Lower lobe of right lung (tissue), 2 donors: Measurements from ENCODE around the gene SNRPB2. TPM values are rescaled to one million over a fixed set of nuclear protein-coding genes. Genes with fewer than 3 reads are reported as not detected.

Experiments used
- ATAC-seq, 2 donors: fragments of 200-7000 bp; cut with Tn5 transposase; one replicate each; pipeline ENCODE4 v1.9.1; 2020 to 2022; ENCODE audit warnings: mild to moderate bottlenecking in 2 of 2, moderate library complexity in 2 of 2
- DNase-seq: peaks from one replicate; pipeline ENCODE4 v3.0.0-alpha.2; 2020
- H3K27ac ChIP-seq: fragments of 200-600 bp; one replicate; pipeline ENCODE4 v1.8.0; 2022
- H3K27me3 ChIP-seq: fragments of 200-600 bp; one replicate; pipeline ENCODE4 v1.8.0; 2022; ENCODE audit warnings: low read depth
- H3K36me3 ChIP-seq: fragments of 200-600 bp; one replicate; pipeline ENCODE4 v1.8.0; 2022; ENCODE audit warnings: mild to moderate bottlenecking
- H3K4me1 ChIP-seq: fragments of 200-600 bp; one replicate; pipeline ENCODE4 v1.8.0; 2022
- H3K4me3 ChIP-seq: fragments of 200-600 bp; one replicate; pipeline ENCODE4 v1.8.0; 2022; ENCODE audit warnings: mild to moderate bottlenecking
- H3K9me3 ChIP-seq: fragments of 200-600 bp; one replicate; pipeline ENCODE4 v1.8.0; 2022
- intact Hi-C: fragments of 100-400 bp; cut with DNase I; formaldehyde crosslinking; loops from one replicate; pipeline ENCODE4 v1.11.0; 2022
- total RNA-seq: library from RNA; stranded (reverse); fragmentation: NEBNext Ultra II Directional; extraction: Animal tissue kit (Norgen Biotek cat#: 25700); gene quantifications from one replicate; pipeline ENCODE4 v1.2.1, GENCODE V29; 2021
- TF ChIP-seq, protein P1 (sequence below): fragments of 200-600 bp; IDR thresholded peaks from one replicate; pipeline ENCODE4 v1.8.0; 2022; ENCODE audit warnings: antibody characterized with exemption, mild to moderate bottlenecking
- donor health status: DM: no; HTN: yes; CAD: no; lungs with severe emphysema.

Gene SNRPB2
- total RNA-seq, 1 donor from 2014 or later, result 44.6 TPM

DNA sequence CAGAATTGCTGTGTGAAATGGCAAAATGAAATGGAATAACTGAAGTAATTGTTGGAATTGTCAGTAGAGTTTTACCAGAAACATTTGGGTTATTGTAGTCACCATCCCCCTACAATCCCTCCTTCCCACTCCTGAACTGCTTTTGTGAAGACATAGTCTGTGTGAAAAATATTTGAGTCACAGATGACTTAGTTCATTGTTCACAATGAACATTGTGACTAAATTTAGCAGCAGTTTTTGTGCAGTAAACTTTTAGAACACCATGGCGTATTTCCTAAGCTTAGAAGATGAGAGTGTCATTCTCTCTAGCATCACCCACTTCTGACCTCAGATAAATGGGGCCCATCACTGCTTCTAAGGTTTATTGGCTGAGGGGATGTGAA lies 29.3 kb downstream of the SNRPB2 start:
- intact Hi-C loops, result no loop called here
- ATAC-seq, result no peak
- TF ChIP-seq, protein P1, sequence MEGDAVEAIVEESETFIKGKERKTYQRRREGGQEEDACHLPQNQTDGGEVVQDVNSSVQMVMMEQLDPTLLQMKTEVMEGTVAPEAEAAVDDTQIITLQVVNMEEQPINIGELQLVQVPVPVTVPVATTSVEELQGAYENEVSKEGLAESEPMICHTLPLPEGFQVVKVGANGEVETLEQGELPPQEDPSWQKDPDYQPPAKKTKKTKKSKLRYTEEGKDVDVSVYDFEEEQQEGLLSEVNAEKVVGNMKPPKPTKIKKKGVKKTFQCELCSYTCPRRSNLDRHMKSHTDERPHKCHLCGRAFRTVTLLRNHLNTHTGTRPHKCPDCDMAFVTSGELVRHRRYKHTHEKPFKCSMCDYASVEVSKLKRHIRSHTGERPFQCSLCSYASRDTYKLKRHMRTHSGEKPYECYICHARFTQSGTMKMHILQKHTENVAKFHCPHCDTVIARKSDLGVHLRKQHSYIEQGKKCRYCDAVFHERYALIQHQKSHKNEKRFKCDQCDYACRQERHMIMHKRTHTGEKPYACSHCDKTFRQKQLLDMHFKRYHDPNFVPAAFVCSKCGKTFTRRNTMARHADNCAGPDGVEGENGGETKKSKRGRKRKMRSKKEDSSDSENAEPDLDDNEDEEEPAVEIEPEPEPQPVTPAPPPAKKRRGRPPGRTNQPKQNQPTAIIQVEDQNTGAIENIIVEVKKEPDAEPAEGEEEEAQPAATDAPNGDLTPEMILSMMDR, result no peak
- Histone ChIP-seq H3K9me3 (no peaks in the 10 kb centered on the region), H3K27me3 (no peaks in the 10 kb centered on the region), H3K27ac (no peak overlapping the region), H3K4me3 (no peak overlapping the region), H3K36me3 (no peaks in the 10 kb centered on the region), H3K4me1 (peaks cover 7% of the 10 kb centered on the region)
- no peak for DNase-seq

DNA sequence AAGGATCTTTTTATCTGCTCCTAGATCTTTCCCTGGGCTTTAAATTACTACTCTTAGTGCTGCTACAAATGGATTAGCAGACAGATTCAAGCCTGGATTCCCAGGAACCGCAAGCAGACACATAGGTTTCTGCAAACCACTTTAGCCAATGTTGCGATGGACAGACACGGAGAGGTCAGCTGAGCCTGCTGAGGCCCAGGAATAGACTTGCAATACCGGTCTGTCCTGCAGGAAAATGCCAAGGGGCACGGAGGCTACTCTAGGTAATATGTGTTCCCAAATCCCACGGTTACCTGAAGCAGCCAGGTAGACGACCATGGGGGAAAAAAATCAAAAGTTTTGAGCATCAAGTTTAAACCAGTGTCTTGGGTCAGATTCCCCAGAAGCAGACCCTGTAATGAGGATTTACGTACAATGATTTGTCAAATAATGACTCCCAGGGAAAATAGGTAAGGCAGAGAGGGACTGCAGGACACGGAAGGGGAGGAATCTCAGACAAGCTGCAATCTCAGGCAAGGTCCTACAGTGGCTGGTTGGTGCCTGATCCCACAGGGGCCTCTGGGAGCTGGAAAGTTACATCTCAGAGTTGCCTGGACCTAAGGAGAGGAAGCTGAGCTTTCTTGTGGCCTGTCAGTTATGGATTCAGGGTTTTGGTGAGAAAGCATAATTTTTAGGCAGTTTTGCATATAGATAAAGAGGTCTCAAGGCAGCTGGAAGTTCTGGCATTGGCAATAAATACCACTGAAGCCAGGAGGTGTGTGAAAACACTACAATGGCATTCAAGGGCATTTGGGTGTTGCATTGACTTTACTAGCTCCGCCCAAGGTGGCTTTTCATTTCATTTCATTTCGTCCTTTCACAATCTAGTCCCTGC lies 30.8 kb downstream of the SNRPB2 start:
- intact Hi-C loops, result no loop called here
- H3K9me3 ChIP-seq, result no peaks in the 10 kb centered on the region
- TF ChIP-seq, protein P1, result no peak
- peaks cover 7% of the 10 kb centered on the region for H3K4me1 ChIP-seq
- H3K27me3 ChIP-seq, result no peaks in the 10 kb centered on the region
- DNase-seq, result no peak
- H3K27ac ChIP-seq, result no peak overlapping the region
- no peaks in the 10 kb centered on the region for H3K36me3 ChIP-seq
- no peak overlapping the region for H3K4me3 ChIP-seq
- ATAC-seq, result peak; percentile 60 to 76

DNA sequence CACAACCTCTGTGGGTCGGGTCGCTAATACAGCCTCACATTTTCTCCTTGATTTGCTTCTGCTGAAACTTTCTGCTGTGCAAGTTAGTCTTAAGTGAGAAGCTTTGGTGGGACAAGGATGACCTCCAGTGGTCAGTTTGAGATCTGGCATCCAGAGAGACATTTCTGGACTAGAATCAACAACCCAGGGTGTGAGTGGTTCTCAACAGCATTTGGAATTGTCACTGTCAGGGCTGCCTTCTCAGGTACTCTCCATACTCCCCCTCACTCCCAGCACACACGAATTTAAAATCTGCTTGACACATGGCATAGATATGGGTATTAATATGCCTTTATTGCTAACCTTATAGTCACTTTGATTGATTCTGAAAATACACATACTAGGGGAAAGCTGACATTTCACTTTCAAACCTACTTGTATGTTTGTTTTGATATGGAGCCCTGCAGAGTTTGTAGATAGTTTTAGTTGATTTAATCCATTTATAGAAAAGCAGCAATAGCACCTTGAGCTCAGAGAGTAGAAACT lies 31.5 kb downstream of the SNRPB2 start:
- TF ChIP-seq, protein P1, result peak; percentile 72
- Histone ChIP-seq H3K4me3 (no peak overlapping the region), H3K36me3 (no peaks in the 10 kb centered on the region), H3K27me3 (no peaks in the 10 kb centered on the region), H3K27ac (no peak overlapping the region), H3K9me3 (no peaks in the 10 kb centered on the region), H3K4me1 (peaks cover 7% of the 10 kb centered on the region)
- intact Hi-C loops, result no loop called here
- no peak for DNase-seq
- peak; percentile 80 to 92 for ATAC-seq

DNA sequence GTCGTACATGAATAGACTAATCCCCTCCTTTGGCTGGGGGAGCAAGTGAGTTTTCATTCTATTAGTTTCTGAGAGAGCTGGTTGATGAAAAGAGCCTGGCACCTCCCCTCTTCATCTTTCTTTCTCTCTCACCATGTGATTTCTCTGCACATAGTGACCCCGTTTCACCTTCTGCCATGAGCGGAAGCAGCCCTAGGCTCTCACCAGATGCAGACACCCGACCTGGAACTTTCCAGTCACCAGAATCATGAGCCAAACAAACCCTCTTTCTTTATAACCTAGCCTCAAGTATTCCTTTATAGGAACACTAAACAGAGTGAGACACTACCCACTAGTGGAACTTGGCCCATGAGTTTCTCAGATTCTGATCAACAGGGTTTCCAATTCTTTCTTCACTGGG lies 34.7 kb downstream of the SNRPB2 start:
- Histone ChIP-seq H3K9me3 (no peaks in the 10 kb centered on the region), H3K4me1 (peaks cover 7% of the 10 kb centered on the region), H3K4me3 (no peak overlapping the region), H3K36me3 (no peaks in the 10 kb centered on the region), H3K27ac (no peak overlapping the region), H3K27me3 (no peaks in the 10 kb centered on the region)
- intact Hi-C loops, result no loop called here
- ATAC-seq (no peak), DNase-seq (no peak)
- TF ChIP-seq, protein P1, result no peak

DNA sequence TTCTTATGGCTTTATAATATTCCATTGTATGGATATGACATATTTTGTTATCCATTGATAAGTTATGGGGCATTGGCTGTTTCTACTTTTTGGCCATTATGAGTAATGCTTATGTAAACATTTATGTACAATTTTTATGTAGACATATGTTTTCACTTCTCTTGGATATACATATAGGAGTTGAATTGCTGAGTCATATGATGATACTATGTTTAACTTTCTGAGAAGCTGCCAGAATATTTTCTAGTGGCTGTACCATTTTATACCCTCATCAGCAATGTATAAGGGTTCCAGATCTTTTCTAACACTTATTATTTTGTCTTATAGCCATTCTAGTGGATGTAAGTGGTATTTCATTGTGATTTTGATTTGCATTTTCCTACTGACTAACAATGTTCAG lies 41.4 kb downstream of the SNRPB2 start:
- TF ChIP-seq, protein P1, result no peak
- Histone ChIP-seq H3K4me3 (no peak overlapping the region), H3K9me3 (no peaks in the 10 kb centered on the region), H3K27me3 (no peaks in the 10 kb centered on the region), H3K4me1 (no peaks in the 10 kb centered on the region), H3K36me3 (no peaks in the 10 kb centered on the region), H3K27ac (no peak overlapping the region)
- DNase-seq, result no peak
- intact Hi-C loops, result no loop called here
- no peak for ATAC-seq
